LNCaP clone FGC (cell line): ENCODE results near the gene FAM237B.

ENCODE experiments used
- DNase-seq: peaks from one replicate; pipeline ENCODE4 v3.0.0-alpha.2; 2011; ENCODE audit warnings: low read depth
- H3K4me3 ChIP-seq: 2 replicates; pipeline ENCODE4 v1.5.1; 2011; ENCODE audit warnings: mild to moderate bottlenecking, low read depth, low read length, control low read depth
- CTCF ChIP-seq: IDR thresholded peaks from 2 replicates; pipeline ENCODE4 v1.5.1; 2012; ENCODE audit warnings: mild to moderate bottlenecking; ENCODE audit not compliant: control insufficient read depth, insufficient read depth; ENCODE audit errors: extremely low read depth

FAM237B gene

GRCh38 chr7:90298145-90299038 is 22.7 kb downstream of the FAM237B start:
- peak; percentile 75 for TF ChIP-seq CTCF
- no peak overlapping the region for H3K4me3 ChIP-seq
- DNase-seq: no peak

GRCh38 chr7:90290244-90291113 is 30.6 kb downstream of the FAM237B start:
- H3K4me3 ChIP-seq: no peak overlapping the region
- no peak for TF ChIP-seq CTCF
- no peak for DNase-seq

GRCh38 chr7:90288154-90288553 is 33.0 kb downstream of the FAM237B start:
- TF ChIP-seq CTCF: no peak
- H3K4me3 ChIP-seq: no peak overlapping the region
- no peak for DNase-seq

GRCh38 chr7:90276033-90276728 is 44.9 kb downstream of the FAM237B start:
- no peak for TF ChIP-seq CTCF
- DNase-seq: no peak
- no peak overlapping the region for H3K4me3 ChIP-seq

GRCh38 chr7:90274161-90274560 is 46.9 kb downstream of the FAM237B start:
- TF ChIP-seq CTCF: no peak
- no peak for DNase-seq
- H3K4me3 ChIP-seq: no peak overlapping the region

- no peak for TF ChIP-seq CTCF
- no peak for DNase-seq
- no peak overlapping the region for H3K4me3 ChIP-seq
These were observed 48.9 kb downstream of the FAM237B start for GRCh38 chr7:90272242-90272641.
